HL-60 (cell line): ENCODE data around the gene CD58.
"Not testable (repeated sequence)": the region's sequence is repeated elsewhere in the genome, so short reads cannot be mapped to it uniquely, and the experiment has no call there.

Experiments used
- POLR2AphosphoS5 ChIP-seq: IDR thresholded peaks from 2 replicates; pipeline ENCODE4 v1.6.1; 2012; ENCODE audit warnings: low read depth
- SPI1 ChIP-seq: IDR thresholded peaks from 2 replicates; pipeline ENCODE4 v1.6.1; 2012; ENCODE audit warnings: low read depth, mild to moderate bottlenecking, borderline replicate concordance
- TF ChIP-seq, protein P1 (sequence below): IDR thresholded peaks from one replicate; pipeline ENCODE4 v1.5.1; 2011; ENCODE audit warnings: low read length, control low read depth, inconsistent platforms; ENCODE audit not compliant: insufficient read depth
- TF ChIP-seq, protein P2 (sequence below): IDR thresholded peaks from 2 replicates; pipeline ENCODE4 v1.6.1; 2012; ENCODE audit warnings: low read depth; ENCODE audit not compliant: insufficient replicate concordance

DNA sequence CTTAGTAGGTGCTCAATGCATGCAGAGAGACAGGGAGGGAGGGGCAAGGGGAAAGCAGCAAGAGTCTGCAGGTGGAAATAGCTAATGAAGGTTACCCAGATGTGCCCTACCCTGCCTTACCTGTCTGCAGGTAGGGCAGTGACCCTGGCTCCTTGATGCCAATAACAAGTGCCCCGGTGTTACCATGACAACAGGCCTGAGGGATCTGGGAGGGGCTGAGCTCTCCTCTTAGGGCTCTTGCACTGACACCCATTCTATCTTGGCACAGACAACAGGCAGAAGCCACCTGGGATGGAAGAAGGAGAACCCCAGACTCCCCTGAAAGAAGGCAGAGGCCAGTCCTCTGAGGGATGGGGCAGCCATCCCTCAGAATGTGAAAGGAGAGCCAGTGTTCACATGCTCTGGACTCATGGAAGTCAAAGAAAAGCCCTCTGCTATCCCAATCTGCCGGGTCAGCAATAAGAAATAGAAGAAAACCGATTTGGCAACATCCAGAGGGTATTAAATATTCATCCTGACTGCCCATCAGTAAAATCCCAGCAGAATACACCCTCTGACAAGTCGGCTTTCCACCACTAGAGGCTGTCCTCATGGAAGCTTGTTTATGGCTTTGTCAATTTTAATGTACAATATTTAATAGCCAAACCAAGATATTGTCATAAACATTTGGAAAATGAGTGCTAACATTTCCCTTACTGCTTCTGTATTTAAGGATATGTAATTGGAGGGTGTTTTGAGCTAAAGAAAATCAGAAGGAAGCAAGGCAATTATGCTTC lies 24.4 kb upstream of the CD58 start:
- TF ChIP-seq, protein P1, sequence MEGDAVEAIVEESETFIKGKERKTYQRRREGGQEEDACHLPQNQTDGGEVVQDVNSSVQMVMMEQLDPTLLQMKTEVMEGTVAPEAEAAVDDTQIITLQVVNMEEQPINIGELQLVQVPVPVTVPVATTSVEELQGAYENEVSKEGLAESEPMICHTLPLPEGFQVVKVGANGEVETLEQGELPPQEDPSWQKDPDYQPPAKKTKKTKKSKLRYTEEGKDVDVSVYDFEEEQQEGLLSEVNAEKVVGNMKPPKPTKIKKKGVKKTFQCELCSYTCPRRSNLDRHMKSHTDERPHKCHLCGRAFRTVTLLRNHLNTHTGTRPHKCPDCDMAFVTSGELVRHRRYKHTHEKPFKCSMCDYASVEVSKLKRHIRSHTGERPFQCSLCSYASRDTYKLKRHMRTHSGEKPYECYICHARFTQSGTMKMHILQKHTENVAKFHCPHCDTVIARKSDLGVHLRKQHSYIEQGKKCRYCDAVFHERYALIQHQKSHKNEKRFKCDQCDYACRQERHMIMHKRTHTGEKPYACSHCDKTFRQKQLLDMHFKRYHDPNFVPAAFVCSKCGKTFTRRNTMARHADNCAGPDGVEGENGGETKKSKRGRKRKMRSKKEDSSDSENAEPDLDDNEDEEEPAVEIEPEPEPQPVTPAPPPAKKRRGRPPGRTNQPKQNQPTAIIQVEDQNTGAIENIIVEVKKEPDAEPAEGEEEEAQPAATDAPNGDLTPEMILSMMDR, result peak; percentile 2
- TF ChIP-seq POLR2AphosphoS5, SPI1: not testable (repeated sequence)
- TF ChIP-seq, protein P2, sequence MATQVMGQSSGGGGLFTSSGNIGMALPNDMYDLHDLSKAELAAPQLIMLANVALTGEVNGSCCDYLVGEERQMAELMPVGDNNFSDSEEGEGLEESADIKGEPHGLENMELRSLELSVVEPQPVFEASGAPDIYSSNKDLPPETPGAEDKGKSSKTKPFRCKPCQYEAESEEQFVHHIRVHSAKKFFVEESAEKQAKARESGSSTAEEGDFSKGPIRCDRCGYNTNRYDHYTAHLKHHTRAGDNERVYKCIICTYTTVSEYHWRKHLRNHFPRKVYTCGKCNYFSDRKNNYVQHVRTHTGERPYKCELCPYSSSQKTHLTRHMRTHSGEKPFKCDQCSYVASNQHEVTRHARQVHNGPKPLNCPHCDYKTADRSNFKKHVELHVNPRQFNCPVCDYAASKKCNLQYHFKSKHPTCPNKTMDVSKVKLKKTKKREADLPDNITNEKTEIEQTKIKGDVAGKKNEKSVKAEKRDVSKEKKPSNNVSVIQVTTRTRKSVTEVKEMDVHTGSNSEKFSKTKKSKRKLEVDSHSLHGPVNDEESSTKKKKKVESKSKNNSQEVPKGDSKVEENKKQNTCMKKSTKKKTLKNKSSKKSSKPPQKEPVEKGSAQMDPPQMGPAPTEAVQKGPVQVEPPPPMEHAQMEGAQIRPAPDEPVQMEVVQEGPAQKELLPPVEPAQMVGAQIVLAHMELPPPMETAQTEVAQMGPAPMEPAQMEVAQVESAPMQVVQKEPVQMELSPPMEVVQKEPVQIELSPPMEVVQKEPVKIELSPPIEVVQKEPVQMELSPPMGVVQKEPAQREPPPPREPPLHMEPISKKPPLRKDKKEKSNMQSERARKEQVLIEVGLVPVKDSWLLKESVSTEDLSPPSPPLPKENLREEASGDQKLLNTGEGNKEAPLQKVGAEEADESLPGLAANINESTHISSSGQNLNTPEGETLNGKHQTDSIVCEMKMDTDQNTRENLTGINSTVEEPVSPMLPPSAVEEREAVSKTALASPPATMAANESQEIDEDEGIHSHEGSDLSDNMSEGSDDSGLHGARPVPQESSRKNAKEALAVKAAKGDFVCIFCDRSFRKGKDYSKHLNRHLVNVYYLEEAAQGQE, result not testable (repeated sequence)
